ENCODE data around the gene FER.
"Not testable (repeated sequence)": the region's sequence is repeated elsewhere in the genome, so short reads cannot be mapped to it uniquely, and the experiment has no call there.

Gene FER

GRCh38 chr5:108798513-108799265, 51.0 kb downstream of the FER start:
- DNase-seq (no peak), ATAC-seq (replicated peaks) (no peak)
- Mint-ChIP-seq H3K36me3 (peaks cover 37 to 47% of the 10 kb centered on the region in 2 donors), H3K4me1 (peaks cover 0 to 2% of the 10 kb centered on the region in 2 donors), H3K27ac (no peak overlapping the region), H3K4me3 (no peak overlapping the region), H3K9me3 (peaks cover 5 to 10% of the 10 kb centered on the region in 2 donors), H3K27me3 (no peaks in the 10 kb centered on the region)

GRCh38 chr5:108801301-108801700, 53.6 kb downstream of the FER start:
- DNase-seq (no peak), ATAC-seq (replicated peaks) (no peak)
- H3K9me3 Mint-ChIP-seq, result peaks cover 15 to 16% of the 10 kb centered on the region in 2 donors
- no peaks in the 10 kb centered on the region for H3K27me3 Mint-ChIP-seq
- H3K36me3 Mint-ChIP-seq, result peaks cover 48 to 59% of the 10 kb centered on the region in 2 donors
- peaks cover 0 to 2% of the 10 kb centered on the region in 2 donors for H3K4me1 Mint-ChIP-seq
- H3K27ac Mint-ChIP-seq, result no peak overlapping the region
- H3K4me3 Mint-ChIP-seq, result no peak overlapping the region

GRCh38 chr5:108801776-108802175, 54.1 kb downstream of the FER start:
- ATAC-seq (replicated peaks) (no peak), DNase-seq (no peak)
- Mint-ChIP-seq H3K4me3 (no peak overlapping the region), H3K4me1 (no peaks in the 10 kb centered on the region), H3K27me3 (no peaks in the 10 kb centered on the region), H3K36me3 (peaks cover 48 to 63% of the 10 kb centered on the region in 2 donors), H3K9me3 (peaks cover 18 to 19% of the 10 kb centered on the region in 2 donors), H3K27ac (no peak overlapping the region)

GRCh38 chr5:108810717-108811116, 63.0 kb downstream of the FER start:
- no peak overlapping the region for H3K27ac Mint-ChIP-seq
- H3K36me3 Mint-ChIP-seq, result peaks cover 29 to 54% of the 10 kb centered on the region in 2 donors
- DNase-seq (no peak), ATAC-seq (replicated peaks) (no peak)
- H3K27me3 Mint-ChIP-seq, result no peaks in the 10 kb centered on the region
- H3K4me3 Mint-ChIP-seq, result no peak overlapping the region
- peaks cover 0 to 2% of the 10 kb centered on the region in 2 donors for H3K4me1 Mint-ChIP-seq
- H3K9me3 Mint-ChIP-seq, result peaks cover 16 to 20% of the 10 kb centered on the region in 2 donors

- no peak for DNase-seq
- no peak for ATAC-seq (replicated peaks)
- Mint-ChIP-seq H3K4me1 (no peaks in the 10 kb centered on the region), H3K27me3 (no peaks in the 10 kb centered on the region), H3K36me3 (peaks cover 13 to 27% of the 10 kb centered on the region in 2 donors), H3K27ac (no peak overlapping the region), H3K4me3 (no peak overlapping the region), H3K9me3 (peaks cover 2 to 4% of the 10 kb centered on the region in 2 donors)
Measured at GRCh38 chr5:108813673-108814072, 66.0 kb downstream of the FER start.

- DNase-seq (no peak), ATAC-seq (replicated peaks) (no peak)
- Mint-ChIP-seq H3K27ac (no peak overlapping the region), H3K4me3 (no peak overlapping the region), H3K36me3 (peaks cover 11 to 18% of the 10 kb centered on the region in 2 donors), H3K9me3 (peaks cover 0 to 2% of the 10 kb centered on the region in 2 donors), H3K27me3 (no peaks in the 10 kb centered on the region), H3K4me1 (peaks cover 0 to under 1% of the 10 kb centered on the region in 2 donors)
Measured at GRCh38 chr5:108814551-108814950, 66.9 kb downstream of the FER start.

GRCh38 chr5:108818613-108819272, 71.0 kb downstream of the FER start:
- Mint-ChIP-seq H3K4me3 (no peak overlapping the region), H3K36me3 (peaks cover 0 to 6% of the 10 kb centered on the region in 2 donors), H3K9me3 (peaks cover 0 to 2% of the 10 kb centered on the region in 2 donors), H3K27me3 (no peaks in the 10 kb centered on the region), H3K27ac (no peak overlapping the region), H3K4me1 (peaks cover 0 to 5% of the 10 kb centered on the region in 2 donors)
- ATAC-seq (replicated peaks) (peak; percentile 93 to 100), DNase-seq (no peak)

- DNase-seq (no peak), ATAC-seq (replicated peaks) (no peak)
- Mint-ChIP-seq H3K27ac (no peak overlapping the region), H3K27me3 (no peaks in the 10 kb centered on the region), H3K36me3 (peaks cover 0 to 6% of the 10 kb centered on the region in 2 donors), H3K9me3 (peaks cover 0 to 2% of the 10 kb centered on the region in 2 donors), H3K4me1 (peaks cover 0 to 5% of the 10 kb centered on the region in 2 donors), H3K4me3 (no peak overlapping the region)
Measured at GRCh38 chr5:108820983-108821382, 73.3 kb downstream of the FER start.

GRCh38 chr5:108822211-108822947, 74.7 kb downstream of the FER start:
- no peak overlapping the region for H3K27ac Mint-ChIP-seq
- no peaks in the 10 kb centered on the region for H3K27me3 Mint-ChIP-seq
- H3K9me3 Mint-ChIP-seq, result peaks cover 0 to 2% of the 10 kb centered on the region in 2 donors
- H3K4me3 Mint-ChIP-seq, result no peak overlapping the region
- DNase-seq, result no peak
- H3K36me3 Mint-ChIP-seq, result peaks cover 1 to 6% of the 10 kb centered on the region in 2 donors
- no peak for ATAC-seq (replicated peaks)
- peaks cover 0 to 11% of the 10 kb centered on the region in 2 donors for H3K4me1 Mint-ChIP-seq

- Mint-ChIP-seq H3K4me3 (no peak overlapping the region), H3K36me3 (peaks cover 3 to 8% of the 10 kb centered on the region in 2 donors), H3K9me3 (no peaks in the 10 kb centered on the region), H3K4me1 (peaks cover 3 to 5% of the 10 kb centered on the region in 2 donors), H3K27ac (no peak overlapping the region), H3K27me3 (no peaks in the 10 kb centered on the region)
- ATAC-seq (replicated peaks), result no peak
- no peak for DNase-seq
Measured at GRCh38 chr5:108827131-108827530, 79.4 kb downstream of the FER start.

GRCh38 chr5:108830705-108831276, 83.1 kb downstream of the FER start:
- ATAC-seq (replicated peaks) (no peak), DNase-seq (no peak)
- Mint-ChIP-seq H3K4me3 (no peak overlapping the region), H3K9me3 (no peaks in the 10 kb centered on the region), H3K27ac (no peak overlapping the region), H3K27me3 (no peaks in the 10 kb centered on the region), H3K36me3 (peaks cover 3 to 8% of the 10 kb centered on the region in 2 donors), H3K4me1 (peaks cover 3 to 5% of the 10 kb centered on the region in 2 donors)

- Mint-ChIP-seq H3K27ac (no peak overlapping the region), H3K36me3 (peaks cover 6 to 26% of the 10 kb centered on the region in 2 donors), H3K4me1 (peaks cover 0 to 1% of the 10 kb centered on the region in 2 donors), H3K4me3 (no peak overlapping the region), H3K9me3 (peaks cover 2 to 4% of the 10 kb centered on the region in 2 donors), H3K27me3 (no peaks in the 10 kb centered on the region)
- DNase-seq, result no peak
- ATAC-seq (replicated peaks), result no peak
Measured at GRCh38 chr5:108836492-108836891, 88.8 kb downstream of the FER start.

GRCh38 chr5:108842260-108842941, 94.7 kb downstream of the FER start:
- peaks cover 22 to 39% of the 10 kb centered on the region in 2 donors for H3K36me3 Mint-ChIP-seq
- H3K27ac Mint-ChIP-seq; H3K27me3 Mint-ChIP-seq; H3K4me1 Mint-ChIP-seq; H3K4me3 Mint-ChIP-seq; ATAC-seq (replicated peaks); DNase-seq; H3K9me3 Mint-ChIP-seq: not testable (repeated sequence)
